Gastrocnemius medialis (tissue), 4 donors: ENCODE data around the gene DUSP6.

Experiments
- CTCF ChIP-seq, 5 experiments: fragments of 450-650 bp in 3 of 5; fragments of 200-600 bp in 2 of 5; sonication (generic) in 2 of 5; IDR thresholded peaks in 4 of 5; conservative IDR thresholded peaks in 1 of 5; 1 replicate in 4 of 5; 2 replicates in 1 of 5; pipeline ENCODE4 v1.5.1; 2016 to 2019; ENCODE audit warnings: antibody characterized with exemption in 5 of 5, mild to moderate bottlenecking in 3 of 5, moderate library complexity in 3 of 5
- POLR2A ChIP-seq, 2 donors: fragments of 450-650 bp; IDR thresholded peaks; one replicate each; pipeline ENCODE4 v1.6.1; 2017; ENCODE audit warnings: antibody characterized with exemption in 2 of 2, mild to moderate bottlenecking in 2 of 2, moderate library complexity in 2 of 2

GRCh38 chr12:89307474-89308253 is 44.6 kb downstream of the DUSP6 start:
- TF ChIP-seq CTCF (IDR thresholded peaks at IDR 0.05 in 4 of 5, conservative IDR thresholded peaks at IDR 0.05 in 1 of 5), result no peak
- no peak for TF ChIP-seq POLR2A (IDR thresholded peaks at IDR 0.05)
